OCI-LY7 (cell line): ENCODE results near the gene MGAT4C.

ENCODE experiments used
- EZH2phosphoT487 ChIP-seq: fragments of 200-600 bp; sonication (generic); IDR thresholded peaks from 2 replicates; pipeline ENCODE4 v1.6.1; 2018; ENCODE audit warnings: low read depth, borderline replicate concordance, mild to moderate bottlenecking, mixed run types, antibody characterized with exemption, low read length, moderate library complexity, mixed read lengths
- TF ChIP-seq, protein P1 (sequence below): fragments of 200-600 bp; sonication (generic); conservative IDR thresholded peaks from 2 replicates; pipeline ENCODE4 v1.5.1; 2014; ENCODE audit warnings: mild to moderate bottlenecking, antibody characterized with exemption, low read length, moderate library complexity, mixed read lengths

DNA sequence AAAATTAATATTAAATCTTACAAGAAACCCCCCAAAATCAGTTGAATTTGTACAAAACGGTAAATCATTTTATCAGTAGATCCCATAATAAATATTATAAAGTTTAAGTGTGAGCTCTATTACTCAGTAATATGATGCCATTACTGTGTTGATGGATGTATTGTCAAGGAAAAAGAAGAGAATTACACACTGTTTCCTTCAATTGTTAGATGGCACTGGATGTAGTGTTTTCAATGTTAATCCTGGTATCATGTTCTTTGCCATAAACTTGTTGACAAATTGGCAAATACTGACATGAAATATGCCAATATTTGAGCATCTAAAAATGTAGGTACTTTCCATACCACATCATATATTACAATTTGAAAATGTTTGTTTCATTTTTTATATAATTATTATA lies 280.5 kb downstream of the MGAT4C start:
- TF ChIP-seq, protein P1, sequence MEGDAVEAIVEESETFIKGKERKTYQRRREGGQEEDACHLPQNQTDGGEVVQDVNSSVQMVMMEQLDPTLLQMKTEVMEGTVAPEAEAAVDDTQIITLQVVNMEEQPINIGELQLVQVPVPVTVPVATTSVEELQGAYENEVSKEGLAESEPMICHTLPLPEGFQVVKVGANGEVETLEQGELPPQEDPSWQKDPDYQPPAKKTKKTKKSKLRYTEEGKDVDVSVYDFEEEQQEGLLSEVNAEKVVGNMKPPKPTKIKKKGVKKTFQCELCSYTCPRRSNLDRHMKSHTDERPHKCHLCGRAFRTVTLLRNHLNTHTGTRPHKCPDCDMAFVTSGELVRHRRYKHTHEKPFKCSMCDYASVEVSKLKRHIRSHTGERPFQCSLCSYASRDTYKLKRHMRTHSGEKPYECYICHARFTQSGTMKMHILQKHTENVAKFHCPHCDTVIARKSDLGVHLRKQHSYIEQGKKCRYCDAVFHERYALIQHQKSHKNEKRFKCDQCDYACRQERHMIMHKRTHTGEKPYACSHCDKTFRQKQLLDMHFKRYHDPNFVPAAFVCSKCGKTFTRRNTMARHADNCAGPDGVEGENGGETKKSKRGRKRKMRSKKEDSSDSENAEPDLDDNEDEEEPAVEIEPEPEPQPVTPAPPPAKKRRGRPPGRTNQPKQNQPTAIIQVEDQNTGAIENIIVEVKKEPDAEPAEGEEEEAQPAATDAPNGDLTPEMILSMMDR, result no peak
- TF ChIP-seq EZH2phosphoT487, result no peak
